Measurements from ENCODE around the gene PPP1R18.

DNA sequence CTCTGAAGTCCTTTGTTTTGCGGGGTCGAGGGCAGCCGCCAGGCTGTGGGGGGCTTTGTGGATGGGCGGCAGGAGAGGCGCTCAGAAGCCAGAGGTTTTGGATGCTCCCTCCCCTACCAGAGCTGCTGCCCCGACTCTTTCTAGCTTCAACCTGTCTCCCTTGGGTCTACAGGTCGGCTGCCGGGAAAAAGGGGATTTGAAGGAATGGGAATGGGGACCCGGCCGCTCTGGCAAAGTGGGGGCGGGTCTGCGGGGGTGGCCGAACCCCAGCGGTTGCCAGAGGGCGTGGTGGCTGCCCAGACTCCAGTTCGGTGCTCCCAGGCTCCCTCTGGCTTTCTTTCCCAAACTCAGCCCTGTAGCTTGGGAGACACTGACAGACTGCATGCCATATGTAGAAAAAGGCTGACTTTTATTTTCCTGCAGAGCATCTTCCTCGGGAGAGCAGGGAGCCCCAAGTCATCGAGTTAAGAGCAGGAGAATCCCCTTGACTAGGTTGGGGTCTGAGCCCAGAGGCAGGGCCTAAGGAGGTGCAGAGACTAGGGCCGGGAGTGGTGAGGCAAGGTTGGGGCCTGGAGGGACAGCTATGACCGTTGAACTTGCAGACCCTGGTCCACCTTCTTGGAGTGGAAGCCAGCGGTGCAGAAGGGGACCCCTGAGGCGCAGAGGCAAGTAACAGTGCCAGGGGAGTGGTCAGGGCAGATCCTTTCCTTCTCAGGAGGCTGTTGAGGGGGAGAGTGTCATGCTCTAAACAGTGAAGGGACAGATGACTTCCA, 1.4 kb upstream of the PPP1R18 start:
- TF ChIP-seq, protein P1, sequence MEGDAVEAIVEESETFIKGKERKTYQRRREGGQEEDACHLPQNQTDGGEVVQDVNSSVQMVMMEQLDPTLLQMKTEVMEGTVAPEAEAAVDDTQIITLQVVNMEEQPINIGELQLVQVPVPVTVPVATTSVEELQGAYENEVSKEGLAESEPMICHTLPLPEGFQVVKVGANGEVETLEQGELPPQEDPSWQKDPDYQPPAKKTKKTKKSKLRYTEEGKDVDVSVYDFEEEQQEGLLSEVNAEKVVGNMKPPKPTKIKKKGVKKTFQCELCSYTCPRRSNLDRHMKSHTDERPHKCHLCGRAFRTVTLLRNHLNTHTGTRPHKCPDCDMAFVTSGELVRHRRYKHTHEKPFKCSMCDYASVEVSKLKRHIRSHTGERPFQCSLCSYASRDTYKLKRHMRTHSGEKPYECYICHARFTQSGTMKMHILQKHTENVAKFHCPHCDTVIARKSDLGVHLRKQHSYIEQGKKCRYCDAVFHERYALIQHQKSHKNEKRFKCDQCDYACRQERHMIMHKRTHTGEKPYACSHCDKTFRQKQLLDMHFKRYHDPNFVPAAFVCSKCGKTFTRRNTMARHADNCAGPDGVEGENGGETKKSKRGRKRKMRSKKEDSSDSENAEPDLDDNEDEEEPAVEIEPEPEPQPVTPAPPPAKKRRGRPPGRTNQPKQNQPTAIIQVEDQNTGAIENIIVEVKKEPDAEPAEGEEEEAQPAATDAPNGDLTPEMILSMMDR (conservative IDR thresholded peaks at IDR 0.05; ENCODE audit: low read depth, low read length) = peak; percentile 30; the same call in 1 of the 2 replicates
- no peak for TF ChIP-seq EZH2phosphoT487 (IDR thresholded peaks at IDR 0.05; ENCODE audit: borderline replicate concordance, low read length)

All from PC-3 (cell line).